Keratinocyte (primary cell): ENCODE data around the gene HOXB5. TPM values are rescaled to one million over a fixed set of nuclear protein-coding genes. Genes with fewer than 3 reads are reported as not detected.

Source experiments
- DNase-seq: peaks from one replicate; pipeline ENCODE4 v3.0.0-alpha.2; 2011; ENCODE audit warnings: low read depth, missing footprints, low spot score
- FAIRE-seq: peaks from 2 replicates; lab custom pipeline; 2011; peaks lifted over from hg19 to GRCh38; lab: Jason Lieb, UNC
- H2AFZ ChIP-seq: 2 replicates; pipeline ENCODE4 v1.6.0; 2012; ENCODE audit warnings: low read length, control low read depth, inconsistent platforms; ENCODE audit not compliant: control insufficient read depth
- H3K27ac ChIP-seq: 2 replicates; pipeline ENCODE4 v1.5.1; 2011; ENCODE audit warnings: low read length; ENCODE audit not compliant: control insufficient read depth, insufficient read depth
- H3K27me3 ChIP-seq: 3 replicates; pipeline ENCODE4 v1.6.0; 2011; ENCODE audit warnings: low read length; ENCODE audit not compliant: control insufficient read depth, insufficient read depth; ENCODE audit errors: extremely low read depth
- H3K36me3 ChIP-seq, 2 experiments: 2 replicates in 1 of 2; 3 replicates in 1 of 2; pipeline ENCODE4 v1.5.1; 2011; ENCODE audit warnings: low read length in 2 of 2, mild to moderate bottlenecking in 1 of 2; ENCODE audit not compliant: control insufficient read depth in 2 of 2, insufficient read depth in 2 of 2; ENCODE audit errors: extremely low read depth in 1 of 2
- H3K4me1 ChIP-seq: 3 replicates; pipeline ENCODE4 v1.5.1; 2011; ENCODE audit warnings: low read length; ENCODE audit not compliant: control insufficient read depth, insufficient read depth; ENCODE audit errors: extremely low read depth
- H3K4me2 ChIP-seq: 3 replicates; pipeline ENCODE4 v1.6.0; 2011; ENCODE audit warnings: low read depth, low read length; ENCODE audit not compliant: control insufficient read depth, insufficient read depth; ENCODE audit errors: extremely low read depth
- H3K4me3 ChIP-seq, 3 experiments: fragments of 200-600 bp in 1 of 3; sonication (generic) in 1 of 3; 2 replicates in 2 of 3; 3 replicates in 1 of 3; pipeline ENCODE4 v1.5.1; 2011 to 2016; ENCODE audit warnings: low read length in 3 of 3, mild to moderate bottlenecking in 3 of 3, control low read depth in 2 of 3, inconsistent platforms in 1 of 3, low read depth in 1 of 3, mixed read lengths in 1 of 3, mixed run types in 1 of 3, moderate library complexity in 1 of 3; ENCODE audit not compliant: control insufficient read depth in 2 of 3, insufficient read depth in 2 of 3; ENCODE audit errors: extremely low read depth in 1 of 3
- H3K79me2 ChIP-seq: 2 replicates; pipeline ENCODE4 v1.6.0; 2012; ENCODE audit warnings: low read length; ENCODE audit not compliant: control insufficient read depth, insufficient read depth
- H3K9ac ChIP-seq: 3 replicates; pipeline ENCODE4 v1.6.0; 2011; ENCODE audit warnings: low read length; ENCODE audit not compliant: control insufficient read depth, insufficient read depth; ENCODE audit errors: extremely low read depth
- H3K9me1 ChIP-seq: 3 replicates; pipeline ENCODE4 v1.6.0; 2011; ENCODE audit warnings: low read length; ENCODE audit not compliant: control insufficient read depth, insufficient read depth; ENCODE audit errors: extremely low read depth
- H3K9me3 ChIP-seq: 2 replicates; pipeline ENCODE4 v1.5.1; 2012; ENCODE audit warnings: low read depth, low read length; ENCODE audit not compliant: control insufficient read depth
- H4K20me1 ChIP-seq: 3 replicates; pipeline ENCODE4 v1.6.0; 2011; ENCODE audit warnings: low read length; ENCODE audit not compliant: control insufficient read depth, insufficient read depth; ENCODE audit errors: extremely low read depth
- EZH2 ChIP-seq: IDR thresholded peaks from one replicate; pipeline ENCODE4 v1.6.1; 2012; ENCODE audit warnings: inconsistent platforms, mild to moderate bottlenecking, low read length, moderate library complexity
- dilution Hi-C: fragments of 300-500 bp; cut with MboI; formaldehyde crosslinking; loops from one replicate; pipeline ENCODE4 v1.7.0; 2020; ENCODE audit warnings: low sequenced_read_pairs; ENCODE audit not compliant: extremely low pct_ligation_motif_present
- polyA plus RNA-seq, 5 experiments: library from polyadenylated mRNA; depleted of rRNA in 3 of 5; stranded (reverse) in 3 of 5; stranded (forward) in 1 of 5; unstranded in 1 of 5; fragments of >200 nt; gene quantifications; 1 replicate in 1 of 5; 2 replicates in 3 of 5; 3 replicates in 1 of 5; pipeline versions ENCODE4 v1.2.1 to v1.2.3, GENCODE V29; 2011 to 2012; ENCODE audit warnings: missing spikeins in 2 of 5, low read depth in 1 of 5, low replicate concordance in 1 of 5
- TF ChIP-seq, protein P1 (sequence below), 3 experiments: IDR thresholded peaks in 1 of 3; conservative IDR thresholded peaks in 1 of 3; optimal IDR thresholded peaks in 1 of 3; 2 replicates in 2 of 3; 3 replicates in 1 of 3; pipeline versions ENCODE3 to v1.5.1; 2011; ENCODE audit warnings: low read length in 3 of 3, mild to moderate bottlenecking in 3 of 3, moderate library complexity in 2 of 3, control low read depth in 1 of 3, inconsistent platforms in 1 of 3; ENCODE audit not compliant: insufficient read depth in 2 of 3; ENCODE audit errors: extremely low read depth in 1 of 3

The HOXB5 gene
- polyA plus RNA-seq, 1 donor (not counting 4 experiments of a cell fraction or from before 2014, with no cell fraction given), result not detected

DNA sequence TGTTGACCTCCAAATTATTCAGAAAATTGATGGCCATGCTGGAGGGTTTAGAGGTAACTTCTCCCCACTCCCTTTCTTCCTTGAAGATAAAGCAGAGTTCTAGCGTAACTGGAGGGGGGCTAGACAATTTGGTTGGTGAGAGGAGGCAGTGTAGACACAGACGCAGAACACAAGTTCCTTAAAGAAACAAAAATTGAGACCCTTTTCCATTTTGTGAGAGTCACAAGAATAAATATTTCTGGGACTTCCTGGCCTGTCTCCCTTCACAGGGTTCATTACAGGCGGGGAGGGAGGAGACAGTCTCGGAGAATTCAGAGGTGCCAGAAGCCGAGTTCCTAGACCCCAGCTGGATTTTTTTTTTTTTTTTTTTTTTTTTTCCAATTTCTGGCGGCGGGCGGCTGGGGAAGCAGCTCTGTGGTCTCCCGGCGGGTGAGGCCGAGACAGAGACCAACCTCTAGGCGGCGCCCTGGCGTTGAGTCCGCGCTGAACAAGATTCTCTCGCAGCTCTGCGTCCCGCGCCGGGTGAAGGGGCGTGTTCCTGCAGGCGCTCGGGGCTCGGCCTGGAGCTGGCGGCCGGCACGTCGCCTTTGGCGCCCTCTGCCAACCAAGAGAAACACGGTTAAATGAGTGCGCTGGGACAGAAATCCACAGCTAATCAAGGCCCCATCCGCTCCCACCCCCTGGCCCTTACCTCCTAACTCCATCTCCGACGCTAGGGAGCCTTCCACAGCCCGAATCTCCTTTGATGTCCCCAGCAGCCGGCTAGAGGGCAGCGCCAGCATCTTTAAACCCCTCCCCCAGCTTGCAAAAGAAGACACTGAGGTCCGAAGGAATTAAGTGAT is 42.8 kb upstream of the HOXB5 start:
- H3K4me2 ChIP-seq, result no peak overlapping the region
- no peak for FAIRE-seq
- peaks cover 100% of the 10 kb centered on the region for H3K27me3 ChIP-seq
- TF ChIP-seq, protein P1, sequence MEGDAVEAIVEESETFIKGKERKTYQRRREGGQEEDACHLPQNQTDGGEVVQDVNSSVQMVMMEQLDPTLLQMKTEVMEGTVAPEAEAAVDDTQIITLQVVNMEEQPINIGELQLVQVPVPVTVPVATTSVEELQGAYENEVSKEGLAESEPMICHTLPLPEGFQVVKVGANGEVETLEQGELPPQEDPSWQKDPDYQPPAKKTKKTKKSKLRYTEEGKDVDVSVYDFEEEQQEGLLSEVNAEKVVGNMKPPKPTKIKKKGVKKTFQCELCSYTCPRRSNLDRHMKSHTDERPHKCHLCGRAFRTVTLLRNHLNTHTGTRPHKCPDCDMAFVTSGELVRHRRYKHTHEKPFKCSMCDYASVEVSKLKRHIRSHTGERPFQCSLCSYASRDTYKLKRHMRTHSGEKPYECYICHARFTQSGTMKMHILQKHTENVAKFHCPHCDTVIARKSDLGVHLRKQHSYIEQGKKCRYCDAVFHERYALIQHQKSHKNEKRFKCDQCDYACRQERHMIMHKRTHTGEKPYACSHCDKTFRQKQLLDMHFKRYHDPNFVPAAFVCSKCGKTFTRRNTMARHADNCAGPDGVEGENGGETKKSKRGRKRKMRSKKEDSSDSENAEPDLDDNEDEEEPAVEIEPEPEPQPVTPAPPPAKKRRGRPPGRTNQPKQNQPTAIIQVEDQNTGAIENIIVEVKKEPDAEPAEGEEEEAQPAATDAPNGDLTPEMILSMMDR (optimal IDR thresholded peaks at IDR 0.05 in 1 of 3, IDR thresholded peaks at IDR 0.05 in 1 of 3, conservative IDR thresholded peaks at IDR 0.05 in 1 of 3; ENCODE audit: extremely low read depth in 1 of 3, insufficient read depth in 2 of 3, low read length in 3 of 3), result peak; percentile 52 to 87 (median 70)
- TF ChIP-seq EZH2, result peak; percentile 62
- H3K79me2 ChIP-seq, result no peaks in the 10 kb centered on the region
- no peak for DNase-seq
- H3K4me3 ChIP-seq, result no peak overlapping the region
- no peak overlapping the region for H3K27ac ChIP-seq
- no peaks in the 10 kb centered on the region for H3K4me1 ChIP-seq
- no peaks in the 10 kb centered on the region for H3K9me3 ChIP-seq
- no peak overlapping the region for H3K9ac ChIP-seq
- H4K20me1 ChIP-seq, result peaks cover 7% of the 10 kb centered on the region
- dilution Hi-C loops, result no loop called here
- no peak overlapping the region for H2AFZ ChIP-seq
- H3K36me3 ChIP-seq, result no peaks in the 10 kb centered on the region
- no peaks in the 10 kb centered on the region for H3K9me1 ChIP-seq

DNA sequence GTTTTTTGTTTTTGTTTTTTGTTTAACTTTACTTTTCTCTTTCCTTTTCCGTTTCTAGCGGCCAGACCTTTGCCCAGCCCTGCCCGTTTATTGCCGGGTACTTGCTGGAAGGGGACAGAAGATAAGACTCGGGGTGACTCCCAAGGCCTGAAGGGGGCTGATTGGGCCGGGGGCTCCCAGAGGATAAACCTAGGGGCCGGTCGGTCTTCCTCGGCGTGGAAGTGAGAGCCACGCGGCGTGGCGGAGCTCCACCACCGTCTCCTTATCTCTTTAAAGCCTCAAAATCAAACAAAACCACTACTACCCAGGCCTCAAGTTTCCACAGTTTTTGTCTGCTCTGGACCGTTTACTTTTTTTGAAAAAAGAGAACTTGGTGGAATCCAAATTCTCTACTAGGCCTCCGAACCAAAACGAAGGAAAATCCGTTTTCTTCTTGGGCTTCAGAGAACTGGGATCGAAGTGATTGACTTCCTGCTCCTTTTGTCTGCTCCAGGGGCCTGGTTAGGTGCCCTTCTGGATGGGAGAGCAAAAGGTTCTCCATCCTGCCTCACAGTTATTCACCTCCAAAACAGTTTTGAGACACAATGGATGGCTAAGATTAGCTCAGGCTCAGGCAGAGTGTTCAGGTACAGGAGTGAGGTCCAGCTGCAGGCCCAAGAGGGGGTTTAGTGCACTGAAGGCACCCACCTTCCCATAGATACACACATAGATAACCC is 41.1 kb upstream of the HOXB5 start:
- Histone ChIP-seq H2AFZ (no peak overlapping the region), H3K27ac (no peak overlapping the region), H3K4me3 (no peak overlapping the region), H3K36me3 (no peaks in the 10 kb centered on the region), H3K9me1 (no peaks in the 10 kb centered on the region), H4K20me1 (peaks cover 10% of the 10 kb centered on the region), H3K79me2 (no peaks in the 10 kb centered on the region), H3K4me1 (no peaks in the 10 kb centered on the region), H3K9ac (no peak overlapping the region), H3K9me3 (no peaks in the 10 kb centered on the region), H3K27me3 (peaks cover 100% of the 10 kb centered on the region), H3K4me2 (no peak overlapping the region)
- no peak for DNase-seq
- dilution Hi-C loops, result no loop called here
- no peak for FAIRE-seq
- TF ChIP-seq, protein P1 (optimal IDR thresholded peaks at IDR 0.05 in 1 of 3, IDR thresholded peaks at IDR 0.05 in 1 of 3, conservative IDR thresholded peaks at IDR 0.05 in 1 of 3; ENCODE audit: extremely low read depth in 1 of 3, insufficient read depth in 2 of 3, low read length in 3 of 3), result no peak
- no peak for TF ChIP-seq EZH2
